Breast epithelium (tissue), 4 donors: ENCODE data around the gene LYRM4. TPM values are rescaled to one million over a fixed set of nuclear protein-coding genes. Genes with fewer than 3 reads are reported as not detected.

Experiments used
- DNase-seq, 2 donors: peaks; one replicate each; pipeline ENCODE4 v3.0.0-alpha.2; 2019; ENCODE audit warnings: low spot score in 2 of 2
- H3K27ac ChIP-seq, 2 donors: fragments of 200-600 bp; sonication (generic) in 1 of 2; one replicate each; pipeline ENCODE4 v1.5.1; 2016 to 2019; ENCODE audit warnings: mild to moderate bottlenecking in 1 of 2
- H3K27me3 ChIP-seq, 2 donors: fragments of 200-600 bp; sonication (generic) in 1 of 2; one replicate each; pipeline versions ENCODE4 v1.5.1 to v1.6.0; 2017 to 2019; ENCODE audit warnings: control low read depth in 1 of 2, mild to moderate bottlenecking in 1 of 2
- H3K36me3 ChIP-seq: fragments of 200-600 bp; one replicate; pipeline ENCODE4 v1.5.1; 2019
- H3K4me1 ChIP-seq, 2 donors: fragments of 200-600 bp; sonication (generic); one replicate each; pipeline ENCODE4 v1.5.1; 2016 to 2019; ENCODE audit warnings: control low read depth in 1 of 2
- H3K4me3 ChIP-seq, 3 donors: fragments of 200-600 bp; sonication (generic); 1 replicate in 2 of 3; 2 replicates in 1 of 3; pipeline ENCODE4 v1.5.1; 2016 to 2019; ENCODE audit warnings: mild to moderate bottlenecking in 3 of 3, moderate library complexity in 2 of 3
- H3K9me3 ChIP-seq, 2 donors: fragments of 200-600 bp; sonication (generic) in 1 of 2; one replicate each; pipeline ENCODE4 v1.5.1; 2016 to 2019; ENCODE audit warnings: control low read depth in 1 of 2
- CTCF ChIP-seq, 3 donors: fragments of 450-650 bp; IDR thresholded peaks; one replicate each; pipeline ENCODE4 v1.5.1; 2016 to 2017; ENCODE audit warnings: antibody characterized with exemption in 3 of 3, mild to moderate bottlenecking in 3 of 3, moderate library complexity in 3 of 3
- POLR2A ChIP-seq: fragments of 450-650 bp; IDR thresholded peaks from one replicate; pipeline ENCODE4 v1.6.1; 2016; ENCODE audit warnings: antibody characterized with exemption, mild to moderate bottlenecking, moderate library complexity
- POLR2AphosphoS5 ChIP-seq, 3 donors: sonication (generic); formaldehyde crosslinking; IDR thresholded peaks; one replicate each; pipeline ENCODE4 v1.6.1; 2017; ENCODE audit warnings: antibody characterized with exemption in 3 of 3
- intact Hi-C: fragments of 100-400 bp; cut with DNase I; formaldehyde crosslinking; loops from one replicate; pipeline ENCODE4 v1.15.1; 2023; ENCODE audit warnings: low total_unique reads
- total RNA-seq, 3 donors: library from RNA; depleted of rRNA; stranded (reverse); fragments of >200 nt; gene quantifications; one replicate each; pipeline ENCODE4 v1.1.0, GENCODE V29; 2016

LYRM4 gene
- total RNA-seq, 3 donors from 2014 or later = 24.4 to 38.0 (median 25.0) TPM

DNA sequence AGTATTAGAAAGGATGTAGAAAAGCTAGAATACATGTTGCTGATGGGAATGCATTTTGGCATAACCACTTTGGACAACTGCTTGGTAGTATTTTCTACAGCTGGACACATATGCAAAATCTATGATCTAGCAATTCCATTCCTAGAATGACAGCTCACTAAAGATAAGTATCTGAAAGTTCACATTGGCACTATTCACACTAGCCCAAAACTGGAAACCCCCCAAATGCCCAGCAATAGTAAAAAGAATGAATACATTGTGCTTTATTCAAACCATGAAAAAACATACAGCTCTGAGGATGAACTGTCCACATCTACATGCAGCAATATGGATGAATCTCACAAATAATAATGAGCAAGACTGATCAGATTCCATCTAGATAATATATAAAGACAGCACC lies 96.7 kb downstream of the LYRM4 start:
- H3K27me3 ChIP-seq = no peaks in the 10 kb centered on the region
- TF ChIP-seq POLR2AphosphoS5 (IDR thresholded peaks at IDR 0.05) (no peak), POLR2A (no peak), CTCF (IDR thresholded peaks at IDR 0.05) (no peak)
- intact Hi-C loops = no loop called here
- no peaks in the 10 kb centered on the region for H3K4me1 ChIP-seq
- no peak for DNase-seq
- no peaks in the 10 kb centered on the region for H3K36me3 ChIP-seq
- H3K9me3 ChIP-seq = no peaks in the 10 kb centered on the region
- H3K4me3 ChIP-seq = no peak overlapping the region
- no peak overlapping the region for H3K27ac ChIP-seq

DNA sequence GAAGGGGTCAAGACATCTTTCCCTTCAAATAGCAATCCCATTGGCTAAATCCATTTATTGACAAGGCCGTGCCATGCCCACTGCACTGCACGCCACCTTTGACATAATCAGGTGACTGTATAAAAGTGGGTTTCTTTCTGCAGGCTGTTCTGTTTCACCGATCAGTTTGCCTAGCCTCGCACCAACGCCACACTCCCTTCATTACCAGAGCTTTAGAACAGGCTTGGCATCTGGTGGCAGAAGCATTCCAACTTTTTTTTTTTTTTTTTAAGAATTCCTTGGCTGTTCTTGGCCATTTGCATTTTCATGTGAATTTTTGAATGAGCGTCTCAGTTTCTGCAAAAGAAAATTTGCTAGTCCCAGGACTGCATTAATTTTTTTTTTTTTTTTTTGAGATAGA lies 97.5 kb downstream of the LYRM4 start:
- no peak for DNase-seq
- H3K4me1 ChIP-seq = no peaks in the 10 kb centered on the region
- no peak overlapping the region for H3K27ac ChIP-seq
- H3K36me3 ChIP-seq = no peaks in the 10 kb centered on the region
- H3K27me3 ChIP-seq = no peaks in the 10 kb centered on the region
- TF ChIP-seq POLR2AphosphoS5 (IDR thresholded peaks at IDR 0.05) (no peak), POLR2A (no peak), CTCF (IDR thresholded peaks at IDR 0.05) (no peak)
- no peak overlapping the region for H3K4me3 ChIP-seq
- no peaks in the 10 kb centered on the region for H3K9me3 ChIP-seq
- intact Hi-C loops = no loop called here

DNA sequence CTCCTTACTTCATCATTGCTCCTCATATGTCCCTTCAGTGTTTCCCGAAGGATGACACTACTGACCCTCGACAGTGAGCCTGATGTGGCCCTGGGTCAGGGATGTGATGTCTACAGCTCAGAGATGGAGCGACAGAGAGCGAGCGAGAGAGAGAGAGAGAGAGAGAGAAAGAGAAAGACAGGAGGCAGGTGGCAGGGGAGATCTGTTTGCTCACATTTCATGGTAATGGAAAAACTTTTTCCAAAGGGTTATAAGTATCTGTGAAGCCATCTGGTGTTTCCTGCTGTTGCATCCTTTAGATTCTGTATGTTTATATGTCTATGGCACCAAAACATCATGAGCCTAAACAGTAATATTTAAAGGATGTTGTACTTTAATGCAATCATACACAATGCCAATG lies 98.4 kb downstream of the LYRM4 start:
- no peaks in the 10 kb centered on the region for H3K4me1 ChIP-seq

GRCh38 chr6:5160206-5160605 lies 100.5 kb downstream of the LYRM4 start:
- H3K27ac ChIP-seq = no peak overlapping the region
- no peaks in the 10 kb centered on the region for H3K36me3 ChIP-seq
- H3K4me1 ChIP-seq = no peaks in the 10 kb centered on the region
- no peak for DNase-seq
- no peaks in the 10 kb centered on the region for H3K27me3 ChIP-seq
- H3K4me3 ChIP-seq = no peak overlapping the region
- TF ChIP-seq POLR2A (no peak), POLR2AphosphoS5 (IDR thresholded peaks at IDR 0.05) (no peak), CTCF (IDR thresholded peaks at IDR 0.05) (no peak)
- intact Hi-C loops = no loop called here
- no peaks in the 10 kb centered on the region for H3K9me3 ChIP-seq

More for the DNA sequence above, 98.4 kb downstream of the LYRM4 start:
- no peak overlapping the region for H3K4me3 ChIP-seq
- no peak for DNase-seq
- H3K36me3 ChIP-seq = no peaks in the 10 kb centered on the region
- H3K9me3 ChIP-seq = no peaks in the 10 kb centered on the region
- no peaks in the 10 kb centered on the region for H3K27me3 ChIP-seq
- H3K27ac ChIP-seq = no peak overlapping the region
- intact Hi-C loops = no loop called here
- TF ChIP-seq CTCF (IDR thresholded peaks at IDR 0.05) (no peak), POLR2A (no peak), POLR2AphosphoS5 (IDR thresholded peaks at IDR 0.05) (no peak)

DNA sequence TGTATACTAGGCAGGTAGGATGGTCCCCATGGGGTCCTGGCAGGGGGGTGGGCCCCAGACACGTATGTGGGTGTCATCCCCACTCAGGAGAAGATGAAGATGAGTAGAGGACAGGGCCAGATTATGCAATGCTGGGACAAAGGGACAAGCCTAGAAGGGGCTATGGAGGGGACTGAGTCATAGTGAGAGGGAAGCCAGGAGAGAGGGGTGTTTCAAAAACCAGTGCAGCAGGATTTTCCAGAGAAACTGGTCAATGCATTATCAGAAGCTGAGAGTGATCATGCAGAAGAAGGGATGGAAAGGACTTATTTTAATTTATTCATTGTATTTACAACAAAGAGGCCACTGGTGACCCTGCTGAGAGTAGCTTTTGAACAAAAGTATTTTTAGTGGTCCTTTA lies 101.6 kb downstream of the LYRM4 start:
- DNase-seq = no peak
- Histone ChIP-seq H3K4me3 (no peak overlapping the region), H3K36me3 (no peaks in the 10 kb centered on the region), H3K4me1 (no peaks in the 10 kb centered on the region), H3K27me3 (no peaks in the 10 kb centered on the region), H3K9me3 (no peaks in the 10 kb centered on the region), H3K27ac (no peak overlapping the region)
- TF ChIP-seq POLR2A = no peak
- TF ChIP-seq CTCF (IDR thresholded peaks at IDR 0.05) = no peak
- TF ChIP-seq POLR2AphosphoS5 (IDR thresholded peaks at IDR 0.05) = no peak
- intact Hi-C loops = no loop called here
